Adrenal gland (tissue), 5 donors: ENCODE results near the gene RSU1.

Experiments used
- POLR2A ChIP-seq, 2 donors: fragments of 450-650 bp; IDR thresholded peaks; one replicate each; pipeline ENCODE4 v1.6.1; 2017; ENCODE audit warnings: antibody characterized with exemption in 2 of 2, mild to moderate bottlenecking in 2 of 2, moderate library complexity in 1 of 2
- TF ChIP-seq, protein P1 (sequence below), 6 experiments: fragments of 450-650 bp in 4 of 6; fragments of 200-600 bp in 2 of 6; sonication (generic) in 1 of 6; IDR thresholded peaks; 1 replicate in 5 of 6; 2 replicates in 1 of 6; pipeline versions ENCODE4 v1.5.1 to v1.8.0; 2016 to 2021; ENCODE audit warnings: antibody characterized with exemption in 6 of 6, mild to moderate bottlenecking in 2 of 6, moderate library complexity in 1 of 6
- donor health status: DM: no; HTN: no; CAD: no.

DNA sequence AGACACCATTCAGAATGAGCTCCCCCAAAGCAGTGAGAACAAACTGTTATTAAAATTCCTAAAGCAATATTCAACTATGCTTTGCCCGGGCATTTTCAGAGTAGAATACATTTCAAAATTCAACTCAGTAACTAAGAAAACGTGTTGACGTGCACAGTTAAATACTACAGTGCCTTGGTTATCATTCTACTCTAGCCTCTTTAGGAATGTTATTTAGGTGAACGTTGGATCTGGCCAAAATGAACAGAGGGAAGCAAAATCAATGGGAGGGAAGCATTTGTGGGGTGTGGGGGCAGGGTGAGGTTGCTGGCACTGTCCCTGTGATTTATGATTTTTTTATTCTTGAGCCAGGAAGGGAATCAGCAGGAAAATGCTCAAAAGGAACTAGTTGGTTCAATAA lies 27.5 kb downstream of the RSU1 start:
- no peak for TF ChIP-seq POLR2A (IDR thresholded peaks at IDR 0.05)
- TF ChIP-seq, protein P1, sequence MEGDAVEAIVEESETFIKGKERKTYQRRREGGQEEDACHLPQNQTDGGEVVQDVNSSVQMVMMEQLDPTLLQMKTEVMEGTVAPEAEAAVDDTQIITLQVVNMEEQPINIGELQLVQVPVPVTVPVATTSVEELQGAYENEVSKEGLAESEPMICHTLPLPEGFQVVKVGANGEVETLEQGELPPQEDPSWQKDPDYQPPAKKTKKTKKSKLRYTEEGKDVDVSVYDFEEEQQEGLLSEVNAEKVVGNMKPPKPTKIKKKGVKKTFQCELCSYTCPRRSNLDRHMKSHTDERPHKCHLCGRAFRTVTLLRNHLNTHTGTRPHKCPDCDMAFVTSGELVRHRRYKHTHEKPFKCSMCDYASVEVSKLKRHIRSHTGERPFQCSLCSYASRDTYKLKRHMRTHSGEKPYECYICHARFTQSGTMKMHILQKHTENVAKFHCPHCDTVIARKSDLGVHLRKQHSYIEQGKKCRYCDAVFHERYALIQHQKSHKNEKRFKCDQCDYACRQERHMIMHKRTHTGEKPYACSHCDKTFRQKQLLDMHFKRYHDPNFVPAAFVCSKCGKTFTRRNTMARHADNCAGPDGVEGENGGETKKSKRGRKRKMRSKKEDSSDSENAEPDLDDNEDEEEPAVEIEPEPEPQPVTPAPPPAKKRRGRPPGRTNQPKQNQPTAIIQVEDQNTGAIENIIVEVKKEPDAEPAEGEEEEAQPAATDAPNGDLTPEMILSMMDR (IDR thresholded peaks at IDR 0.05) = no peak
